A549 (cell line): ENCODE measurements around the gene TMEM167B.

Experiments used
- CTCF ChIP-seq: fragments of >200 bp; sonication (Bioruptor Twin); formaldehyde crosslinking; IDR thresholded peaks from 3 replicates; pipeline ENCODE4 v1.5.1; 2016
- JUN ChIP-seq, 2 experiments: fragments of >200 bp; sonication (Bioruptor Twin); formaldehyde crosslinking; IDR thresholded peaks; 2 replicates in 1 of 2; 3 replicates in 1 of 2; pipeline ENCODE4 v1.6.1; 2016 to 2017
- NR3C1 ChIP-seq: fragments of >200 bp; sonication (Bioruptor Twin); formaldehyde crosslinking; IDR thresholded peaks from 3 replicates; pipeline ENCODE4 v1.6.1; 2017
- POLR2A ChIP-seq: IDR thresholded peaks from 2 replicates; pipeline ENCODE4 v1.6.1; 2012; ENCODE audit warnings: mild to moderate bottlenecking, low read length
- POLR2AphosphoS2 ChIP-seq: conservative IDR thresholded peaks from 2 replicates; pipeline ENCODE4 v1.6.1; 2012; ENCODE audit warnings: low read length, improper control_type of control experiment, inconsistent platforms
- RAD21 ChIP-seq, 2 experiments: fragments of >200 bp in 1 of 2; sonication (Bioruptor Twin) in 1 of 2; formaldehyde crosslinking in 1 of 2; IDR thresholded peaks in 1 of 2; conservative IDR thresholded peaks in 1 of 2; 2 replicates in 1 of 2; 3 replicates in 1 of 2; pipeline ENCODE4 v1.6.1; 2012 to 2018; ENCODE audit warnings: inconsistent platforms in 1 of 2
- SREBF2 ChIP-seq: fragments of 450-650 bp; IDR thresholded peaks from 2 replicates; pipeline ENCODE4 v1.6.1; 2014; ENCODE audit warnings: mild to moderate bottlenecking, moderate library complexity
- ZC3H11A ChIP-seq: fragments of 450-650 bp; IDR thresholded peaks from 2 replicates; pipeline ENCODE4 v1.6.1; 2014; ENCODE audit warnings: antibody characterized with exemption, mild to moderate bottlenecking
- ZFP36 ChIP-seq: fragments of 450-650 bp; IDR thresholded peaks from 2 replicates; pipeline ENCODE4 v1.6.1; 2014; ENCODE audit warnings: borderline replicate concordance; ENCODE audit not compliant: partially characterized antibody
- TF ChIP-seq, protein P1 (sequence below): fragments of 450-650 bp; IDR thresholded peaks from 2 replicates; pipeline ENCODE4 v1.6.1; 2014; ENCODE audit warnings: antibody characterized with exemption
- TF ChIP-seq, protein P2 (sequence below): fragments of 150-350 bp; IDR thresholded peaks from 2 replicates; pipeline ENCODE4 v1.6.1; 2014; ENCODE audit warnings: low read depth, mild to moderate bottlenecking, low read length

DNA sequence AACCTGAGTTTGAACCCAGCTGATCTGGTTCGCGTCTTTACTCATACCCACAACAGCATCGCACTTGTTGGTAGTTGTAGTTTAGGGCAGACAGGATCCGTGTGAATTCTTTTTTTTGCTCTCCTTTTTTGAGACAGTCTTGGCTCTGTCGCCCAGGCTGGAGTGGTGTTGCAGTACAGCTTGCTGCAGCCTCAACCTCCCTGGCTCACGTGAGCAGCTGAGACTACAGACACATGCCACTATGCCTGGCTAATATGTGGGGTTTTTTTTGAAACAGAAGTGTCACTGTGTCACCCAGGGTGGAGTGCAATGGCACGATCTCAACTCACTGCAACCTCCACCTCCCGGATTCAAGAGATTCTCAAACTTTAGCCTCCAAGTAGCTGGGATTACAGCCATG, 22.7 kb upstream of the TMEM167B start:
- TF ChIP-seq ZFP36 (no peak), RAD21 (conservative IDR thresholded peaks at IDR 0.05 in 1 of 2, IDR thresholded peaks at IDR 0.05 in 1 of 2) (no peak), JUN (IDR thresholded peaks at IDR 0.05) (no peak), CTCF (no peak), SREBF2 (no peak), POLR2A (no peak), ZC3H11A (no peak), POLR2AphosphoS2 (no peak), NR3C1 (no peak)
- TF ChIP-seq, protein P1, sequence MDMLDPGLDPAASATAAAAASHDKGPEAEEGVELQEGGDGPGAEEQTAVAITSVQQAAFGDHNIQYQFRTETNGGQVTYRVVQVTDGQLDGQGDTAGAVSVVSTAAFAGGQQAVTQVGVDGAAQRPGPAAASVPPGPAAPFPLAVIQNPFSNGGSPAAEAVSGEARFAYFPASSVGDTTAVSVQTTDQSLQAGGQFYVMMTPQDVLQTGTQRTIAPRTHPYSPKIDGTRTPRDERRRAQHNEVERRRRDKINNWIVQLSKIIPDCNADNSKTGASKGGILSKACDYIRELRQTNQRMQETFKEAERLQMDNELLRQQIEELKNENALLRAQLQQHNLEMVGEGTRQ: no peak
- TF ChIP-seq, protein P2, sequence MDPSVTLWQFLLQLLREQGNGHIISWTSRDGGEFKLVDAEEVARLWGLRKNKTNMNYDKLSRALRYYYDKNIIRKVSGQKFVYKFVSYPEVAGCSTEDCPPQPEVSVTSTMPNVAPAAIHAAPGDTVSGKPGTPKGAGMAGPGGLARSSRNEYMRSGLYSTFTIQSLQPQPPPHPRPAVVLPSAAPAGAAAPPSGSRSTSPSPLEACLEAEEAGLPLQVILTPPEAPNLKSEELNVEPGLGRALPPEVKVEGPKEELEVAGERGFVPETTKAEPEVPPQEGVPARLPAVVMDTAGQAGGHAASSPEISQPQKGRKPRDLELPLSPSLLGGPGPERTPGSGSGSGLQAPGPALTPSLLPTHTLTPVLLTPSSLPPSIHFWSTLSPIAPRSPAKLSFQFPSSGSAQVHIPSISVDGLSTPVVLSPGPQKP: no peak
